ENCODE data around the gene LDHAL6B. TPM values are rescaled to one million over a fixed set of nuclear protein-coding genes. Genes with fewer than 3 reads are reported as not detected.

LDHAL6B gene
- not detected in 2 replicates for total RNA-seq

GRCh38 chr15:59206623-59207183 is at the start of gene LDHAL6B:
Gene LDHAL6B (plus strand): TSS chr15:59206843. CDS start chr15:59206941, 98 bp downstream.

Other genes with a start within 250 kb of the LDHAL6B start
- gene RNF111, start 219.2 kb upstream of the LDHAL6B start, total RNA-seq: 9.7 and 13.8 TPM in 2 replicates
- gene CCNB2, start 101.7 kb upstream of the LDHAL6B start, total RNA-seq: 19.3 and 22.2 TPM in 2 replicates
- 107 and 110 TPM in 2 replicates for gene MYO1E, start 166.0 kb downstream of the LDHAL6B start, total RNA-seq
- 0.97 TPM in 1 of 2 replicates, not detected in the other for gene FAM81A, start 231.3 kb downstream of the LDHAL6B start, total RNA-seq